HG02623 (cell line): ENCODE results near the gene CDH1.

Experiments
- ATAC-seq: cut with Tn5 transposase; IDR thresholded peaks from one replicate; pipeline ENCODE4 v1.9.1; 2021; ENCODE audit warnings: moderate library complexity; ENCODE audit not compliant: unreplicated experiment

CDH1 gene

DNA sequence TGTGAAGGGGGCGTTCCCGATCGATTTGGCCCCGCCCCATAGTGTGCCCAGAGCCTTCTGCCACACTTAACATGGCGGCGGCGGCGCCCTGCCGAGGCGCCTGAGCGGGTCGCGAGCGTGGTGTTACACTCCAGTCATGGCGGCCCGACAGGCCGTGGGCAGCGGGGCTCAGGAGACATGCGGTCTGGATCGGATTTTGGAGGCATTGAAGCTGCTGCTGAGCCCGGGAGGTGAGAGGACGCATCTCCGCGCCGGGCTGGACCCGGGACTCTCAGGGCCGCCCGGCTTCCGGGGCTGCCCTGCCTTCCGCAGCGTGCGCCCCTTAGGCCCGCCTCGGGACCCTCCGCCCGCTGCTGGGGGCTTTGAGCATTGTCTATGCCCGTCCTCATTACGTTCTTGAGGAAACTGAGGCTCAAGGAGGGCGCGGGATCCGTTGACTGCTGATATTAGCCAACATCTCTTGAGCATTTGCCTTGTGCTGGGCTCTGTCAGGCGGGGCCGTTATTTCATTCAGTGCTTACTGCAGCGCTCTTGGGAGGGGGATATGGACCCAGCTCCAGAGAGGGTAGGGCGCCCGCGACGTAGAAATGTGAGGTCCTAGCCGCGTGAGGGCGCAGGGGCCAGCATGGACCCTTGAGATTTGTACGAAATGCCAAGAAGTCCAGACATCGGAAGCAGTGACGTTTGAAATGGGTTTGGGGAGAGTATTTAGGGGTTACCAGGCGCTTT, 106.6 kb downstream of the CDH1 start, which contains the start of gene TANGO6:
Gene TANGO6 (plus strand): TSS at position 50 of the 729 bp plus-strand sequence. CDS start 87 bp downstream, at position 137.
- ATAC-seq = peak; percentile 88

DNA sequence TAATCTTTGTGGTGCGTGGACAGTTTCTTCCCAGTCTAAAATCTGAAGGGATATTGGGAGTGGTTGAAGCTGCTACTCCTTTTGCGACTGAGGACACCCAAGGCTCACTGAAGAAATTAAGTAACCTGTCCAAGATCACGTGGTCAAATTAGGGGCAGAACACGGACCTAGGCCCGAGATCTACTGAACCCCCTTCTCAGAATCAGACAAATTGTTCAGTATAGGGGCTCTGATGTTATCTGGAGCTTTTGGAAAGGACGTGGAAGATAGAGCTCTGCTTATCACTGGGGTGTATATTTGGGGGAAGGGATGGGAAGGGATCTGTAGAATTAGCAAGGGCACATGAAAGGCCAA, 107.1 kb downstream of the CDH1 start:
- ATAC-seq = no peak

DNA sequence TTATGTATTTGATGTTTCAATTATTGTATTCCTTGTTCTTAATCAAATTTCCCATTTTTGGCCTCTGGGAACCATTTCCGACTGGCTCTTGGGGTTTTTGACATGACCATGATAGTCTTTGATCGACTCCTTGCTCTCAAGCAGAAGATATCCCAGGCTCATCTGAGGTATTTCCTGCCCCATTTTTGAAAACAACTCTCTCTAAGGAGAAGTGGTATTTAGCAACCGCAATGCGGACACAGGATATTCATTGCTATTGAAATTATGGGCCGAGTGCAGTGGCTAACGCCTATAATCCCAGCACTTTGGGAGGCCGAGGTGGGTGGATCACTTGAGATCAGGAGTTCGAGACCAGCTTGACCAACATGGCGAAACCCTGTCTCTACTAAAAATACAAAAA, 111.7 kb downstream of the CDH1 start:
- ATAC-seq = no peak

GRCh38 chr16:68850481-68850880, 113.4 kb downstream of the CDH1 start:
- ATAC-seq = no peak

DNA sequence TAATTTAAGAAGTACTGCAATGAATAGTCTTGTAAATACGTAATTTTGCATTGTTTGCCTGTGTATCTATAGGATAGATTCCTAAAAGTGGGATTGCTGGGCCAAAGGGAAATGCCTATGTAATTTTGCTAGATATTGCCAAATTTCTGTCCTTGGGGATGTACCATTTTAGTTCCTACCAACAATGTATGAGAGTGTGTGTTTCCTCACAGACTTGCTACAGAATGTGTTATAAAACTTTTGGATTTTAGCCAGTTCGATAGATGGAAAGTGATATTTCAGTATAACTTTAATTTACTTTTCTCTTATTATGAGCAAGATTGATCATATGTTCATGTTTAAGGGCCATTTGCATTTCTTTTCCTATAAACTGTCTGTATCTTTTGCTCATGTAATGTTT, 114.5 kb downstream of the CDH1 start:
- no peak for ATAC-seq

DNA sequence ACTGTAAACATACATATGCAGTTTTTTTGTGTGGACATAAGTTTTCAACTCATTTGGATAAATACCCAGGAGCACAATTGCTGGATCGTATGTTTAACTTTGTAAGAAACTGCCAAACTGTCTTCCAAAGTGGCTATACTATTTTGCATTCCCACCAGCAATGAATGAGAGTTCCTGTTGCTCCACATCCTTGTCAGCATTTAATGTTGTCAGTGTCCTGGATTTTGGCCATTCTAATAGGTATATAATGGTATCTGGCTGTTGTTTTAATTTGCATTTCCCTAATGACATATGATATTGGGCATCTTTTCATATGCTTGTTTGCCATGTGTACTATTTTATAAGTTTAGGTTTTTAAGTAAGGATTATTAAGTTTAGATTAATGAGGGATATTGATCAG, 120.4 kb downstream of the CDH1 start:
- ATAC-seq = no peak

DNA sequence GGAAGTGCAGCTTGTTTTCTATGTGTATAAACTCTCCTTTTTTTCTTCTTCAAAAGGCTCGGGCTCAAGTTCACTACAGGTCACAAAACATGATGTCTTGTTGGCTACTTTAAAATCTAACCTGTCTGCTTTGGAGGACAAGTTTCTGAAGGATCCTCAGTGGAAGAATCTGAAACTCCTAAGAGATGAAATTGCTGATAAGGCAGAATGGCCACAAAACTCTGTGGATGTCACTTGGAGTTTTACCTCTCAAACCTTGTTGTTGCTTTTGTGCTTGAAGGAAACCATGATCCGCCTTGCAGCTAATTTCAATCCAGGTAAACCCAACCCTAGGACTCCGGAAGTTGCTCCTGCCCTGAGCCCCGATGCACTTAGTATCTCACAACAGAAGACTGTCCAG, 122.7 kb downstream of the CDH1 start:
- no peak for ATAC-seq

GRCh38 chr16:68860978-68861892, 124.1 kb downstream of the CDH1 start:
- no peak for ATAC-seq

GRCh38 chr16:68866933-68867332, 129.8 kb downstream of the CDH1 start:
- no peak for ATAC-seq

DNA sequence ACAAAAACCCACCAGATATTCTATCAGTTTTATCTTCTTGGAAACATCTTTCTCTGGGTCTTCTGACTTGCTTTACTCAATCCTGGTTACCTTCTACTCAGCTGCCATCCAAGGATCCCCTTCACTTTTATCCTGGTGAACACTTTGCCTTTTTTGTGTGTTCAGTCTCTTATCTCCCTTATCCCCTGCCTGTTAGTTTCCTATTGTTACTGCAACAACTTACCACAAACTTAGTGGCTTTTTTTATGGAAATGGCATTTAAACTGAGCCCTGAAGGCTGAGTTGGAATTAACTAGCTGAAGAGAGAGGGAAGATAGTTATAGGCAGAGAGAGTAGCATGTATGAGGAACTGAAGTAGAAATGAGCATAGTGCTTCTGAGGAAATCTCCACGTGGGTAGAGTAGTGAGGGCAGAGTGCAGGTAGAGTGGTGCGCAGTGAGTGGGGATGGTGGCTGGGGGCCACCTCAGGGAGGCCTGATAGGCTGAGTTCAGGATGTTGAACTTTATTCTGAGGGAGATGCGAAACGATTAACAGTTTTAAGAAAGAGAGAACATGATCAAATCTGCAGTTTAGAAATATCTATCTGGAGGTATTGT, 132.5 kb downstream of the CDH1 start:
- no peak for ATAC-seq

DNA sequence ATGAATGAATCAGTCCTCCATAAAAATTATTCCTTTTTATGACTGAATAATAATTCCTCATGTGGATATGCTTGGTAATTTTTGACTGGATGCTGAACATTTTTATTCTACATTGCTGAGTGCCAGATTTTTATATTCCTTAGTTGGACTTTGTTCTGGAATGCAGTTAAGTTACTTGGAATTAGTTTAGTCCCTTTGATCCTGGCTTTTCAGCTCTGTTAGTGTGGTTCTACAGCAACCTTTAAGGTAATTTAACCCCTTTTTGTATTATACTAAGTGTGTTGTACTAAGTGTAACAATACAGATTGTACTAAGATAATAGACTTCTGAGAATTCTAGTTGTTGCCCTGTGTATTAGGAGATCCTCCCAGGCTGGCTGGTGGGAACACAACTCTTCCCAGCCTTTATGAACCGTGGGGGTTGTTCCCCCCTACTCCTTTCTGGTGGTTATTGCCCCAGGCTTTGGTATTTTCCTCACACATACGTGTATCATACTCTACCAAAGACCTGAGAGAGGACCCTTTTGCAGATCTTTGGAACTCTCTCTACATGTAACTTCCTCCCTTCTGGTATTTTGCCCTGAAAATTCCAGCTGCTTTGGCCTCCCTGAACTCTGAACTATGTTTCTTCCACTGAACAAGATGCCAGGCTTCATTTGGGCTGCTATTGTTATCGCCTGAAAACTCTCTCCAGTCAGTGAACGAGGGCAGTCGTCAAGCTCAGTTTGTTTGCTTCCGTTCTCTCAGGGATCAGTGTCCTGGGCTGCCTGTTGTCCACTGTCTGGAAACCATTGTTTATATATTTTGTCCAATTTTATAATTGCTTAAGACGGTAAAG, 136.8 kb downstream of the CDH1 start:
- no peak for ATAC-seq

GRCh38 chr16:68875871-68876270, 138.8 kb downstream of the CDH1 start:
- ATAC-seq = no peak

- no peak for ATAC-seq
Observed at GRCh38 chr16:68883685-68884084, 146.6 kb downstream of the CDH1 start.

DNA sequence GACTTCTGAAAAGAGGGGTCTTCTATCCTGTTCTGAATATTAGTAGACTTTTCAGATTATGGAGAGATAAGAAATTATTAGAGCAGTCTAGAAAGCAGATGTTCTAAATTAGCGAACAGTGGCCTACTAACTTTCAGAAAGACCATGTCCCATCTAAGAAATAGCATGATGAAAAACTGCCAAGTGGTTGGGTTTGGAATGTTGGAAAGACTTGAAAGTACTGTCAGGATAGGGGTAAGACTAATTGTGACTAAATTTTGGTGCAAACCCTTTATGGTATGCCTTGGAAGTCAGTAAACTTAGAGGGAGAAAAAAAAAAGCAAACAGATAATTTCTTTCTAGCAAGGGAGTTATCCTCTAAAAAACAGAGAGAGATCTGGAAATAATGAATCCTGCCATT, 147.3 kb downstream of the CDH1 start:
- no peak for ATAC-seq
